HepG2 (cell line): ENCODE measurements around the gene BSG. TPM values are rescaled to one million over a fixed set of nuclear protein-coding genes. Genes with fewer than 3 reads are reported as not detected.

Experiments used
- ATF6 ChIP-seq: sonication (generic); formaldehyde crosslinking; conservative IDR thresholded peaks from 2 replicates; pipeline ENCODE4 v1.4.0; 2020; ENCODE audit warnings: missing genetic modification reagents
- ATF7-NPFF ChIP-seq: sonication (generic); formaldehyde crosslinking; IDR thresholded peaks from 2 replicates; pipeline ENCODE4 v1.8.1; 2023; ENCODE audit warnings: mild to moderate bottlenecking, low read depth, missing genetic modification reagents, moderate library complexity
- BCL6 ChIP-seq: IDR thresholded peaks from 2 replicates; pipeline ENCODE4 v1.6.1; 2016; ENCODE audit warnings: missing genetic modification reagents, missing compliant biosample characterization
- CSRNP2 ChIP-seq: sonication (generic); formaldehyde crosslinking; conservative IDR thresholded peaks from 2 replicates; pipeline ENCODE4 v1.8.0; 2022; ENCODE audit warnings: low read depth, missing genetic modification reagents
- GATAD1 ChIP-seq: IDR thresholded peaks from 2 replicates; pipeline ENCODE4 v1.6.1; 2016; ENCODE audit warnings: missing genetic modification reagents, missing compliant biosample characterization
- GLMP ChIP-seq: sonication (generic); formaldehyde crosslinking; IDR thresholded peaks from 2 replicates; pipeline ENCODE4 v1.9.0; 2021; ENCODE audit warnings: missing genetic modification reagents, mild to moderate bottlenecking, borderline replicate concordance
- HHEX ChIP-seq: IDR thresholded peaks from 2 replicates; pipeline ENCODE4 v1.6.1; 2016; ENCODE audit warnings: control low read depth
- HNF4A ChIP-seq: sonication (generic); formaldehyde crosslinking; IDR thresholded peaks from 2 replicates; pipeline ENCODE4 v1.4.0; 2020; ENCODE audit warnings: missing genetic modification reagents
- KLF9 ChIP-seq: IDR thresholded peaks from 2 replicates; pipeline ENCODE4 v1.6.1; 2016; ENCODE audit warnings: low read depth
- NRL ChIP-seq: sonication (generic); formaldehyde crosslinking; IDR thresholded peaks from 2 replicates; pipeline ENCODE4 v1.5.0; 2020; ENCODE audit warnings: missing genetic modification reagents, mild to moderate bottlenecking, moderate library complexity, borderline replicate concordance
- PAF1 ChIP-seq: IDR thresholded peaks from 2 replicates; pipeline ENCODE4 v1.6.1; 2016; ENCODE audit warnings: missing genetic modification reagents, missing compliant biosample characterization
- SNRNP70 ChIP-seq: fragments of 200-400 bp; formaldehyde crosslinking; IDR thresholded peaks from 2 replicates; pipeline ENCODE4 v1.6.1; 2017; ENCODE audit warnings: mild to moderate bottlenecking, low read depth, low read length, moderate library complexity
- SP4 ChIP-seq: sonication (generic); formaldehyde crosslinking; IDR thresholded peaks from 2 replicates; pipeline ENCODE4 v1.8.1; 2023; ENCODE audit warnings: mild to moderate bottlenecking, missing genetic modification reagents
- STAT5B ChIP-seq: sonication (generic); formaldehyde crosslinking; IDR thresholded peaks from 2 replicates; pipeline ENCODE4 v1.4.0; 2020; ENCODE audit warnings: missing genetic modification reagents
- SYNCRIP ChIP-seq: fragments of 200-400 bp; formaldehyde crosslinking; IDR thresholded peaks from 2 replicates; pipeline ENCODE4 v1.6.1; 2018; ENCODE audit warnings: mild to moderate bottlenecking, low read depth, low read length; ENCODE audit not compliant: insufficient read depth
- TSC22D2 ChIP-seq: sonication (generic); formaldehyde crosslinking; IDR thresholded peaks from 2 replicates; pipeline ENCODE4 v1.5.1; 2020; ENCODE audit warnings: missing genetic modification reagents, mild to moderate bottlenecking, borderline replicate concordance
- ZBTB43 ChIP-seq: sonication (generic); formaldehyde crosslinking; conservative IDR thresholded peaks from 2 replicates; pipeline ENCODE4 v1.4.0; 2020; ENCODE audit warnings: missing genetic modification reagents
- ZFAT ChIP-seq: sonication (generic); formaldehyde crosslinking; conservative IDR thresholded peaks from 2 replicates; pipeline ENCODE4 v1.8.1; 2023; ENCODE audit warnings: missing genetic modification reagents, inconsistent platforms
- ZFP62 ChIP-seq: sonication (generic); formaldehyde crosslinking; IDR thresholded peaks from 2 replicates; pipeline ENCODE4 v1.4.0; 2020; ENCODE audit warnings: missing genetic modification reagents
- ZNF143 ChIP-seq: sonication (generic); formaldehyde crosslinking; IDR thresholded peaks from 2 replicates; pipeline ENCODE4 v1.4.0; 2020; ENCODE audit warnings: missing genetic modification reagents
- ZNF558 ChIP-seq: sonication (generic); formaldehyde crosslinking; IDR thresholded peaks from 2 replicates; pipeline ENCODE4 v1.9.0; 2022; ENCODE audit warnings: mild to moderate bottlenecking, missing genetic modification reagents, borderline replicate concordance
- ZNF569 ChIP-seq: sonication (generic); formaldehyde crosslinking; IDR thresholded peaks from 2 replicates; pipeline ENCODE4 v1.5.0; 2020; ENCODE audit warnings: mild to moderate bottlenecking, missing genetic modification reagents, moderate library complexity, borderline replicate concordance
- ZNF619 ChIP-seq: sonication (generic); formaldehyde crosslinking; IDR thresholded peaks from 2 replicates; pipeline ENCODE4 v1.4.0; 2020; ENCODE audit warnings: mild to moderate bottlenecking, missing genetic modification reagents
- ZNF644 ChIP-seq: IDR thresholded peaks from 2 replicates; pipeline ENCODE4 v1.6.1; 2016; ENCODE audit warnings: low read depth
- ZSCAN9 ChIP-seq: IDR thresholded peaks from 2 replicates; pipeline ENCODE4 v1.6.1; 2016; ENCODE audit warnings: borderline replicate concordance
- polyA plus RNA-seq, 8 experiments: library from polyadenylated mRNA; depleted of rRNA in 3 of 8; stranded (reverse) in 7 of 8; unstranded in 1 of 8; fragments of >200 nt; fragmentation: Illumina TruSeq in 4 of 8; extraction: Trizol in 4 of 8; gene quantifications; 2 replicates each; pipeline versions ENCODE4 v1.2.1 to v1.2.3, GENCODE V29; 2011 to 2016; ENCODE audit warnings: low read depth in 4 of 8, missing spikeins in 1 of 8, mixed read lengths in 1 of 8; ENCODE audit not compliant: insufficient read depth in 1 of 8
- total RNA-seq, 5 experiments: library from RNA; depleted of rRNA; stranded (reverse); fragments of >200 nt; fragmentation: Illumina TruSeq; extraction: Trizol; gene quantifications; 2 replicates each; pipeline ENCODE4 v1.2.3, GENCODE V29; 2016; ENCODE audit warnings: low read depth in 1 of 5

The BSG gene
- total and polyA plus RNA-seq, 2 of the 13 experiments (the other 11 are each of a cell fraction or from before 2014, with no cell fraction given): 309 to 754 TPM

- TF ChIP-seq SNRNP70 (no peak), ATF7-NPFF (CRISPR knock-in tag) (no peak), ZNF619 (CRISPR knock-in tag) (no peak), ZNF558 (CRISPR knock-in tag) (no peak), SYNCRIP (no peak), ZFP62 (CRISPR knock-in tag) (no peak), NRL (CRISPR knock-in tag) (no peak), ATF6 (CRISPR knock-in tag) (no peak), ZNF644 (CRISPR knock-in tag) (no peak), STAT5B (CRISPR knock-in tag) (no peak), KLF9 (no peak), ZBTB43 (CRISPR knock-in tag) (no peak), TSC22D2 (CRISPR knock-in tag) (no peak), HNF4A (CRISPR knock-in tag) (peak; percentile 96), GATAD1 (peak; percentile 50), GLMP (CRISPR knock-in tag) (no peak), PAF1 (CRISPR knock-in tag) (no peak), CSRNP2 (CRISPR knock-in tag) (no peak), ZNF569 (no peak), HHEX (CRISPR knock-in tag) (no peak), ZFAT (no peak), ZSCAN9 (CRISPR knock-in tag) (no peak), SP4 (CRISPR knock-in tag) (peak; percentile 87), ZNF143 (CRISPR knock-in tag) (peak; percentile 80), BCL6 (peak; percentile 83)
Observed at GRCh38 chr19:524062-524674, 48.2 kb upstream of the BSG start (continued).
